Thymus (tissue), 11 donors: ENCODE results near the gene NRXN2. TPM values are rescaled to one million over a fixed set of nuclear protein-coding genes. Genes with fewer than 3 reads are reported as not detected.
A peak's percentile ranks its signal among the peaks of the same experiment; 100 is the strongest.

Experiments used
- DNase-seq, 9 donors: peaks; one replicate each; pipeline ENCODE4 v3.0.0-alpha.2; 2013; ENCODE audit warnings: low spot score in 9 of 9, low read depth in 6 of 9, missing footprints in 1 of 9
- H3K27ac ChIP-seq, 2 donors: one replicate each; pipeline ENCODE4 v1.5.1; 2013; ENCODE audit warnings: control low read depth in 1 of 2, low read depth in 1 of 2, low read length in 1 of 2, mild to moderate bottlenecking in 1 of 2, moderate library complexity in 1 of 2
- H3K27me3 ChIP-seq, 2 donors: one replicate each; pipeline ENCODE4 v1.5.1; 2013; ENCODE audit warnings: low read length in 1 of 2; ENCODE audit not compliant: control insufficient read depth in 2 of 2, insufficient read depth in 1 of 2
- H3K36me3 ChIP-seq, 2 donors: one replicate each; pipeline ENCODE4 v1.5.1; 2013; ENCODE audit warnings: low read length in 1 of 2, mild to moderate bottlenecking in 1 of 2, moderate library complexity in 1 of 2; ENCODE audit not compliant: control insufficient read depth in 2 of 2, insufficient read depth in 2 of 2
- H3K4me1 ChIP-seq, 2 donors: one replicate each; pipeline ENCODE4 v1.5.1; 2013; ENCODE audit warnings: low read length in 2 of 2; ENCODE audit not compliant: control insufficient read depth in 2 of 2, insufficient read depth in 2 of 2
- H3K4me3 ChIP-seq, 2 donors: one replicate each; pipeline ENCODE4 v1.5.1; 2013; ENCODE audit warnings: low read length in 2 of 2, control low read depth in 1 of 2, mild to moderate bottlenecking in 1 of 2
- H3K9me3 ChIP-seq, 2 donors: one replicate each; pipeline ENCODE4 v1.5.1; 2013; ENCODE audit warnings: low read length in 1 of 2, mild to moderate bottlenecking in 1 of 2; ENCODE audit not compliant: control insufficient read depth in 2 of 2, insufficient read depth in 1 of 2
- WGBS: extraction: QIAGEN DNeasy Blood & Tissue Kit; methylation state at CpG from one replicate; pipeline ENCODE4 v1.1.7; 2013; 5-methylcytosine and 5-hydroxymethylcytosine counted together
- polyA plus RNA-seq: library from polyadenylated mRNA; stranded (reverse); fragments of 200-250 nt; gene quantifications from one replicate; pipeline ENCODE4 v1.2.3, GENCODE V29; 2013
- total RNA-seq: library from RNA; stranded (reverse); fragments of 120-200 nt; gene quantifications from one replicate; pipeline ENCODE4 v1.2.4, GENCODE V29; 2013
- donor health status: healthy.

The NRXN2 gene
- total and polyA plus RNA-seq, 2 donors, result 0.85 to 1.6 TPM

DNA sequence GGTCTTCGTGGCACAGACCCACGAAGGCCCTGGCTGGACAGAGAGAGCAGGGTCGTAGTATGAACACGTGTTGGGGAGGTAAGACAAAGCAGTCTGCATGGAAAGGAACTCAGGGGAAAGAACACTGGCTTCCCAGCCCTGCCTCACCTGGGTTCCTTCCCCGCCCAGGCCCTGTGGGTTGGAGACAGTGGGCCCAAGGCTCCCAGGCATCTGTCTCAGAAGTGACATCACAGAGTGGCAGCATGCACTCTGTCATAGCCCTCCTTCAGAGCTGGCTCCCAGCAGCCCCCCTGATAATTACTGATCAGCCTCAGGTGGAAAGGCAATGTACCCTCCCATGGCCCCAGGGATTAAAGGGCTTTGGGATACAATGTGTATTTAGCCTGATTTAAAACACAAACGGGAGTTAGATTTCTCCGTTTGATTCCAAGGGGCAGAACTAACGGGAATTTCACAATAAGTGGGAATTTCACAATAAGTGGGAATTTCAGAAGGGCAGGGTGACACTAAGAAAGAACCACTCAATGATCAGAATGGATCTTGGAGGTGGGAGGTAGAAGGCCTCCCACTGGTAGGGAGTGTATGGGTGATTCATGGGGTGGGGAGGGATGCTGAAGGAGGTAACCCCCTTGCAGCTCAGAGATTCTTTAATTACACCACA lies 66.9 kb downstream of the NRXN2 start:
- DNase-seq, result no peak
- no peak overlapping the region for H3K27ac ChIP-seq
- WGBS, result 92% methylated on average over 8 of the region's 8 CpGs
- H3K9me3 ChIP-seq, result no peaks in the 10 kb centered on the region
- no peaks in the 10 kb centered on the region for H3K36me3 ChIP-seq
- H3K4me1 ChIP-seq, result peaks cover 23 to 65% of the 10 kb centered on the region in 2 donors
- H3K27me3 ChIP-seq, result no peaks in the 10 kb centered on the region
- no peak overlapping the region for H3K4me3 ChIP-seq

DNA sequence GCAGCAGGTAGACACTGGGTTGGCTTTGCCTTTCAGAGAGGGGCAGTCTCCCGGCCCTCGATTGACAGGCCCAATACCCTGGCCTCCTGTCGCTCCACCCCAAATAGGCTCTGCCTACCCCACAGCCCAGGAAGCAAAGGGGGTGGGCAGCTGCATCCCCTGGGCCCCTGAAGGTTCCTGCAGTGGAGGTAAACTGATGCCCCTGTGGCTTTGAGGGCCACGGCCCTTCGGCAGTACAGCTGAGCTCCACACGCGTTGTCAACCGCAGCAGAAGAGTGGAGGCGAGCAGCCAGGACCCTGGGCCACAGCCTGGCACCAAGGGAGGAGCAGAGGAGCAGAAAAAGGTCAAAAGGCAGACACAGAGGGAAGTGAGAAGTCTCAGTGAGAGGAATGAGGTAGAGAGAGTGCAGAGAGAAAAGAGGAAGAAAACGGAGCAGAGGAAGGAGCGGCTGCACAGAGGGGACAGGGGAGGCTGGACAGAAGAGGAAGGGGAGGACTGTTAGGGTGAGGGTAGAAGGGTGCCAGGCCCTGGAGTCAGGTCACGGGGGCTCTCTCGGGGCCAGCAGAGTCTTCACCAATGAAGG lies 67.9 kb downstream of the NRXN2 start:
- Histone ChIP-seq H3K27ac (no peak overlapping the region), H3K4me3 (no peak overlapping the region), H3K27me3 (peaks cover 0 to 2% of the 10 kb centered on the region in 2 donors), H3K36me3 (no peaks in the 10 kb centered on the region), H3K9me3 (no peaks in the 10 kb centered on the region), H3K4me1 (peaks cover 23 to 63% of the 10 kb centered on the region in 2 donors)
- DNase-seq, result no peak
- WGBS, result 33% methylated on average over 13 of the region's 13 CpGs

- H3K4me1 ChIP-seq, result peaks cover 23 to 63% of the 10 kb centered on the region in 2 donors
- H3K9me3 ChIP-seq, result no peaks in the 10 kb centered on the region
- no peaks in the 10 kb centered on the region for H3K36me3 ChIP-seq
- H3K4me3 ChIP-seq, result no peak overlapping the region
- DNase-seq, result no peak
- WGBS, result 97% methylated on average over 4 of the region's 4 CpGs
- no peak overlapping the region for H3K27ac ChIP-seq
- peaks cover 0 to 2% of the 10 kb centered on the region in 2 donors for H3K27me3 ChIP-seq
These were observed 68.6 kb downstream of the NRXN2 start for GRCh38 chr11:64654439-64654838.

- peaks cover 0 to 2% of the 10 kb centered on the region in 2 donors for H3K27me3 ChIP-seq
- no peak overlapping the region for H3K4me3 ChIP-seq
- 86% methylated on average over 13 of the region's 13 CpGs for WGBS
- no peaks in the 10 kb centered on the region for H3K36me3 ChIP-seq
- H3K27ac ChIP-seq, result no peak overlapping the region
- peaks cover 0 to 3% of the 10 kb centered on the region in 2 donors for H3K9me3 ChIP-seq
- H3K4me1 ChIP-seq, result peaks cover 22 to 53% of the 10 kb centered on the region in 2 donors
- no peak for DNase-seq
These were observed 69.5 kb downstream of the NRXN2 start for GRCh38 chr11:64653388-64653973.

DNA sequence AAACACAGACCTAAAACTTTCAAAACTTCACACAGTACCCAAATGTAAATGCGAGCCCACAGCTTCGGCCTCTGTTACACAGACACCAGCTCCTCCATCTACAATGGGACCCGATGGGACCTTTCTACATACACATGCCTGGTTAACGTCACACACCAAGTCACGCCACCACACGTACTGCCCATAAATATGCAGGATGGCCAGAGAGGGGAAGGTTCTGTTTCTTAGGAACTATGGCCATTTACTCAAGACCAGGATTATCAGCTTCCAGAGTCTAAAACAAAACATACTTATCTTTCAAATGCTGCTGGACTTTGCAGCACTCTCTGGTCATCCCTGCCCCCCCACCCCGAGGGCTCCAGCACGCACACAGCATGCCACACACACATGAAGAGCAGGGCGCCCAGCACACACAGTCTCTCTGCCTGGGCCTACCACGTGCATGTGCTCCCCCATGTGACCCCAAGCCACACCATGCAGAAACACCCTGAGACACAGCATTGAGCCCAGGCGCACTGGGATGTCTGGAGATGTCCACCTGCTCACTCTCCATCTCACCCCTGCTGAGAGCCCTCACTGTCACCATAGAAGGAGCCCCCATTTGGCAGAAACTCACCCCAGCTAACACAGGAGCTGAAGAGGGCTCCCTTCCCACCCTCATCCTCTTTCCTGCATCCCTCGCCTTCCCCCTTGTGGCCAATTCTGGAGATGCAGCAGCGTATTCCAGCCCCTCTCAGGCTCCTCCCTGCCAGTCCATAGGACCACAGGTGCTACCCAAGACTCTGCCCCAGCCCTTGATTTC lies 70.2 kb downstream of the NRXN2 start:
- peaks cover 15 to 46% of the 10 kb centered on the region in 2 donors for H3K4me1 ChIP-seq

GRCh38 chr11:64650923-64651523 lies 72.0 kb downstream of the NRXN2 start:
- DNase-seq, result no peak
- H3K4me3 ChIP-seq, result no peak overlapping the region
- H3K27ac ChIP-seq, result no peak overlapping the region
- H3K36me3 ChIP-seq, result no peaks in the 10 kb centered on the region
- H3K27me3 ChIP-seq, result peaks cover 0 to 5% of the 10 kb centered on the region in 2 donors
- H3K9me3 ChIP-seq, result peaks cover 0 to 3% of the 10 kb centered on the region in 2 donors
- WGBS, result 68% methylated on average over 18 of the region's 18 CpGs
- H3K4me1 ChIP-seq, result peaks cover 0 to 29% of the 10 kb centered on the region in 2 donors

More for the DNA sequence above, 70.2 kb downstream of the NRXN2 start:
- Histone ChIP-seq H3K4me3 (no peak overlapping the region), H3K27me3 (peaks cover 0 to 2% of the 10 kb centered on the region in 2 donors), H3K9me3 (peaks cover 0 to 3% of the 10 kb centered on the region in 2 donors), H3K36me3 (no peaks in the 10 kb centered on the region), H3K27ac (no peak overlapping the region)
- 67% methylated on average over 13 of the region's 13 CpGs for WGBS
- DNase-seq, result peak; percentile 45 to 82 (median 63)

GRCh38 chr11:64649291-64649697 lies 73.7 kb downstream of the NRXN2 start:
- DNase-seq, result peak in 1 of 9 donors; percentile 46
- Histone ChIP-seq H3K9me3 (peaks cover 0 to 3% of the 10 kb centered on the region in 2 donors), H3K36me3 (no peaks in the 10 kb centered on the region), H3K27ac (no peak overlapping the region), H3K4me1 (peaks cover 0 to 21% of the 10 kb centered on the region in 2 donors), H3K4me3 (no peak overlapping the region), H3K27me3 (peaks cover 4 to 22% of the 10 kb centered on the region in 2 donors)
- WGBS, result 26% methylated on average over 6 of the region's 6 CpGs

GRCh38 chr11:64648551-64648950 lies 74.4 kb downstream of the NRXN2 start:
- H3K27me3 ChIP-seq, result peaks cover 7 to 30% of the 10 kb centered on the region in 2 donors
- WGBS, result 96% methylated on average over 9 of the region's 9 CpGs

More at GRCh38 chr11:64648551-64648950, 74.4 kb downstream of the NRXN2 start:
- Histone ChIP-seq H3K9me3 (peaks cover 0 to 3% of the 10 kb centered on the region in 2 donors), H3K4me1 (peaks cover 0 to 25% of the 10 kb centered on the region in 2 donors), H3K36me3 (no peaks in the 10 kb centered on the region), H3K27ac (no peak overlapping the region), H3K4me3 (no peak overlapping the region)
- no peak for DNase-seq
